ENCODE data around the gene CREB3L2. TPM values are rescaled to one million over a fixed set of nuclear protein-coding genes. Genes with fewer than 3 reads are reported as not detected.
"Not testable (repeated sequence)": the region's sequence is repeated elsewhere in the genome, so short reads cannot be mapped to it uniquely, and the experiment has no call there.

Gene CREB3L2
- total RNA-seq, 1 experiment from 2014 or later = 40.6 TPM

GRCh38 chr7:138014686-138015085 is 12.8 kb upstream of the CREB3L2 start:
- no peak for DNase-seq (ENCODE audit: low read depth)

DNA sequence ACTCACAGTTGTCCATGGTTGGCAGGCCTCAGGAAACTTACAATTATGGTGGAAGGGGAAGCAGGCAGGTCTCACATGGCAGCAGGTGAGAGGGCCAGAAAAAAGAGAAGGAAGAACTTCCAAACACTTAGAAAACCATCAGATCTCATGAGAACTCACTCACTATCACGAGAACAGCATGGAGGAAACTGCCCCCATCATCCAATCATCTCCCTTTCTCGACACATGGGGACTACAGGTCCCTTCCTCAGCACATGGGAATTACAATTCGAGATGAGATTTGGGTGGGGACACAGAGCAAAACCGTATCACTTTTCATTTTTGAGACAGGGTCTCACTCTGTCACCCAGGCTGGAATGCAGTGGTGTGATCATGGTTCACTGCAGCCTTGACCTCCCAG is 12.3 kb upstream of the CREB3L2 start:
- not testable (repeated sequence) for DNase-seq (ENCODE audit: low read depth)

DNA sequence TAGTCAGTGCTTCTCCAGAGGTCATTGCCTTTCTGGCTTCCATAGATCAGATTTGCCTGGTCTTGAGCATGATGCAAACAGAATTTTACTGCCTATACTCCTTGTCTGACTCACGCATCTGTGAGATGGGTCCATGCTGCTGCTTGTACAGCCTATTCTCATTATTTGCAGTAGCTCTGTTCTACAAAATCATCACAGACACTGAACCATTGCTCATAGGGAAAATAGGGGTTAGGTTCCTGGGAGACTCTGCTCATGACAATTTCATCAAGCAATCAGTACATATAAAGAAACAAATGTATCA is 7.4 kb upstream of the CREB3L2 start:
- no peak for DNase-seq (ENCODE audit: low read depth)

DNA sequence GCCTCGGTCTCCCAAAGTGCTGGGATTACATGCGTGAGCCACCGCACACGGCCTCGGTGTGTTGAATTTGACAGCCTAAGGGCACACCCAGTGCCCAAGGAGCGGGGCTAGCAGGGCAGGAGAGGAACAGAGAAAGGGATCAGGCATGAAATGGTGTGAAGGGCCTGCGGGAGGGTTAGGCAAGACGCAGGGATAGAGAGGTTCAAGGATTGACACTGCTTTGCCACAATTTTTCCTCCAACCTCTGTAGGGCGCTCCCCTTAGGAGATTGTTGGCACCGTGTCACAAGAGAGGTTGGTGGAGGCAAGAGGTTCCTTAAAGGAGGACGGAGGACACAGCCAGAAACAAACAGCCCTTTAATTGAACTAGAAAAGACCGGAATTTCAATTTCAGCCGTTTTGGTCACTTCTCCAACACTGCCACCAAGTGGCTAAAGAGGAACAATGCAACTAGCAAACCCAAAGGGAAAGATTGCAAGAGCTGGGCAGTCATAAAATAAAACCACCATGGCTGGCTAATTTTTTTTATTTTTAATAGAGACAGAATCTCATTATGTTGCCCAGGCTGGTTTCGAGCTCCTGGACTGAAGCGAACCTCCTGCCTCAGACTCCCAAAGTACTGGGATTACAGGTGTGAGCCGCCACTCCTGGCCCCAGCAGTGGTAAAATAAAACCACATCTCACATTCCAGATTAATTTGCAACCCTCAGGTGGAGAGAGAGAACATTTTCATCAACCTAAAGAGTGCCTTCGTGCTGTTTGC is 6.9 kb upstream of the CREB3L2 start:
- DNase-seq (ENCODE audit: low read depth) = peak; percentile 80

DNA sequence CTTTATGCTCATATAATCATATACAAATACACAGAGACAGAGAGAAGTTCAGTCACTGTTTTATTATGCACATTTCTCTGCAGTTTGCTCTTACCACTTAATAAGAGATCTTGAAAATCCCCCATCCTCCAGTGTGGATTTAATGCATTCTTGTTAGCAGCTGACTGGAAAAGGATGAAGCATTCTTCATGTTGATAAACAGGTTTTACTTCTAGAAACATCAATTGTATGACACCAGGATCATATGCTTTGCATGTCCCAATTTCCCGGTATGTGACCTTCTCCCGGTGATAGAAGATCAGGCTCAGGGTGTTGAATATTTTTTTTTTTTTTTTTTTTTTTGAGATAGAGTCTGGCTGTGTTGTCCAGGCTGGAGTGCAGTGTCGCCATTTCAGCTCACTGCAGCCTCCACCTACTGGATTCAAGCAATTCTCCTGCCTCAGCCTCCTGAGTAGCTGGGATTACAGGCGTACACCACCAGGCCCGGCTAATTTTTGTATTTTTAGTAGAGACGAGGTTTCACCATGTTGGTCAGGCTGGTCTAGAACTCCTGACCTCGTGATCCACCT is 6.2 kb upstream of the CREB3L2 start:
- no peak for DNase-seq (ENCODE audit: low read depth)

DNA sequence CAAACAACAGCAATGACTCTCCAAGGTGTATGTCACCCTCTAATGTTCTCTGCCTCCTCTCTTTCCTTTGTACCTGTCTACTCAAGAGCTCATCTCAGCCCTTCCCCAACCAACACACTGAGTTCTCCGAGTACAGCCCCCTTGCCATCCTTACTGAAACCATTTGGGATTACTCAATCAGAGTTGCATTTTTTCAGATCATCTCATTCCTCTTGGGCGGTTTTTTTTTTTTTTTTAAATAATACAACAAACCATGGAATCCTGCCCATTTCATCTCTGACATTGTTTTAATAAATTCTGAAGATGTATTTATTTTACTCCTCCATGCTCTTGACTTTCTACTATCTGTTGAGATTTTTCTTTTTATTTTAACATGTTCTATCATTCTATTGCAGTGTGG is 4.2 kb upstream of the CREB3L2 start:
- no peak for DNase-seq (ENCODE audit: low read depth)

- no peak for DNase-seq (ENCODE audit: low read depth)
These were observed 3.0 kb upstream of the CREB3L2 start for GRCh38 chr7:138004936-138005335.

- no peak for DNase-seq (ENCODE audit: low read depth)
These were observed 2.2 kb upstream of the CREB3L2 start for GRCh38 chr7:138004046-138004445.

GRCh38 chr7:138002828-138003189 is 923 bp upstream of the CREB3L2 start:
- DNase-seq (ENCODE audit: low read depth) = no peak

- peak; percentile 100 for DNase-seq (ENCODE audit: low read depth)
These were observed 376 bp upstream of the CREB3L2 start for GRCh38 chr7:138002096-138002827.

DNA sequence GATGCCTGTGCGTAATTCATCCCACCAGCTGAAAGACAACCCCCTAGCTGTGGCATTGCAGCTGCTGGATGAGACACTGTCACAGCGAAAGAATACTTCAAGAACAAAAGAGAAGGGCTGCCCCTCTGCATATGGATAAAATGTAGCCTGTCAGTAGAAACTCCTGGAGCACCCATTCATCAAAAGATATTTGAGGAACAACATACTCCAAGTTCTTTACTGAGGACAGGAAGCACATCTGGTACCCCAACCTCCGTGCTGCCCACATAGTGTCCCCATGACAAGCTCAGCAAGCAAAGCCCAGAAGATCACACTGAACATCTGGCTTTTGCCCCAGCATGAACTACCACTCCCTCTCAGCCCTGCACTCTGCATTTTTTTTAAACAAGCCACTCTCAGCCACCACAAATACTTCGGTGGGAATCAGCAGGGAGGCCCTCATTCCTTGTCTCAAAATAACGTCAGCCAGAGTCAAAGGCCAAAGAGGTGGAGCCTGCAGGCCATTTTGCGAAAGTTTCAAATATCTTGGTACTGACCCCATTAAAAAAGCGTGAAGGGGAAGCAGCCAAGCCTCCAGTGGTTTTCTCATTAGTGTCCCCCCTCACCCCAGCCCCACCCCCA is 1.7 kb downstream of the CREB3L2 start:
- DNase-seq (ENCODE audit: low read depth) = peak; percentile 96

DNA sequence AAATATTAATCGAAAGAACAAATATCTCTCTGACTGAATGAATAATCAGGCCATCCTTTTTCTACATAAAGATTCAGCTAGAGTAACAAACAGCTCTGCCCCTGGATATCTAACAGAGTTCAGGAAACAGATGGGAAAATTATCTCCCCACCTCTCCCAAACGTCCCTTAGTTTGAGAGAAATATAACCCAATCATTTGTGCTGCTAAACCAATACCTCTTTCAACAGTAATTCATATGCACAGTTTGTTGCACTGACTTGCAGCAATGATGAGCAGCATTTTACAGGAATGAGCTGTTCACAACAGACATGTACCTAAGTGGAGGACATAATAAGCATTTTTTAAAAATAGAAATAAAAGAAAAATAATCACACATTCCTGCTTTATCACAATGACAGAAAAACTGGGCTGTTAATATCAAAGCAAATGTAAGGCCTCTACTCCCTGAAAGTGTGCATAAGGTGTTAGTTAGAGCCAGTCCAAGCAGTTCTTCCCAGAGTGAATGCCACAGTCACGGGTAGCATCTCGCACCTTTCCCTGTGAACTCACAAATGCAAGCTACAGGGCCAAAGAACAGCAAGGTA is 2.3 kb downstream of the CREB3L2 start:
- no peak for DNase-seq (ENCODE audit: low read depth)

DNA sequence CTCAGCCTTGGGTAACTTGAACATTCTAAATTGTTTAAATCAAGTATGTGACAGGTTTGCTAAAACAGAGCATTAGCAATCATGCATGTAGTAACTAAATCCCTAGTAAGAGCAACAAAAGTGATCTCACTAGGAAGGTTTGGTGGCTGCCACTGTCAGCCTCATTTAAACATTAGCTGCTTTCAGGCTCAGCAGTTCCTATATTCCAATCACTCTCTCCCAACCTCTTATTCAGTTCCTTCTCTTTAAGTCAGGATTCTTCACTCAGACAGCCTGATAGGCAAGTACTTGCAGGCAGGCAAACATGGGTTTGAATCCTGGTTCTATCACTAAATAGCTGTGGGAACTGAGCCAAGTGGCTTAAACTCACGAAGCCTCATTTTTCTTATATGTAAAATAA is 3.6 kb downstream of the CREB3L2 start:
- DNase-seq (ENCODE audit: low read depth) = no peak

DNA sequence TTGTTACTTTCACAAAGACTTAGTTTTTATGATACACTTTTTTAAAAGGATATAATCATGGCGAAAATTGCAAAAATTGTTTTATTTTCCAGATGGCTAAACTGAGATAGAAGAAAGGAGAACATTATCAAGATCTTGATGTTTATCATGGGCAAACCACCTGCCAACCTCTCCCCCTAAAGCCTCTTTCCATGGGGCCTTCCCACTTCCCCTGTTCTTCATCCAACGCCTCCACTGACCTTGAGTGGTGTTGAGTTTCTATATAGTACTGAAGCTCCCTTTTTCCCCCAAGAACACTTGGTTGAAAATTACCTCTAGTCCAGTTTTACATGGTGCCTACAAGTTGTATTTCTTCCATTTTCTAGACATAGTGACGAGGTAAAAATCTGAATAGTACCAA is 5.0 kb downstream of the CREB3L2 start:
- DNase-seq (ENCODE audit: low read depth) = no peak

GRCh38 chr7:137996386-137996851 is 5.5 kb downstream of the CREB3L2 start:
- peak; percentile 66 for DNase-seq (ENCODE audit: low read depth)

- DNase-seq (ENCODE audit: low read depth) = no peak
These were observed 7.7 kb downstream of the CREB3L2 start for GRCh38 chr7:137994216-137994615.

DNA sequence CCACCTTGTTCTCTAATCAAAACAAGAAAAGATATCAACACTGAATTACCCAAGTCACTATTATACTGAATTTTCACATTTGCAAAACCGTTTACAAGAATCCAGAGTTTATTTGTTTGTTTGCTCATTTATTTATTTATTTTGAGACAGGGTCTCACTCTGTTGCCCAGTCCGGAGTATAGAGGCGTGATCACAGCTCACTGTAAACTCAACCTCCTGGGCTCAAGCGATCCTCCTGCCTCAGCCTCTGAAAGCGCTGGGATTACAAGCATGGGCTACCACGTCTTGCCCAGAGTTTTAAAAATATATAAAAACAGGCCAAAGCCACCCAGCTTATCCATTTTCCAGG is 8.5 kb downstream of the CREB3L2 start:
- DNase-seq (ENCODE audit: low read depth) = no peak

DNA sequence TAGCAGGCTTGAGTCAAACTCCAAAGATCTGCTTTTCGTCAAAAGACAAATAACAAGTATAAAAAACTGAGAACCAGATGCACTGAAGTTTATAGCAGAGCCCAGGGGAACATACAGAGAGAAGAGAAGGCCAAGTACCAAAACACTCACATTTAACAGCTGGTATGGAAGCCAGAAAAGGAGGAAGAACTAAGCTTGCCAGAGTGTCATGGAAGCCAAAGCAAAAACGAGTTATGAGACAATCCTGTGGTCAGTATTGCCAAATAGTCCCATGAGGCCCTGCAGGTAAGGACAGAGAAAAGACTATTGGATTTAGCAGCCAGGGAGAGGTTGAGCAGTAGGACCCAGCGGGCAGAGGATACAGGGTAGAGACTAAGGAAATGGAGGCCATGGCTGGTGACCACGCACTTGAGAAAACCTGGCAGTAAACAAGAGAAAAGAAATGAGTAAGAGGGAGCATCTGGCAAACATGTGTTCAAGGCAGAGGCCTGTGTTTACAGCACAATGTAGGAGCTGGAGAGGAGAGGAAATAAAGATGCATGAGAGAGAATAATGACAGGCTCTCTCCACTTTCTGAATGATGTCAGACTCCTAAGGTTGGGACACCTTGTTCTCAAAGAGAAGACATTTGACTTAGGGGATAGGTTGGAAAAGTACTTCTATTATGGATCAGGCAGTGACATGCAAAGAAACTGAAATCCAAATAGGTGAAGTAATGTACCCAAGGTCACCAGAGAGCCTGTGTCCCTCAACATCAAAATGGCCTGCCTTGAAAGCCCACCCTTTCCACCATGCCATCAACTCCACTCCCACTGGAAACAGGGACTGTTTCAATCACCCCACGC is 9.1 kb downstream of the CREB3L2 start:
- DNase-seq (ENCODE audit: low read depth) = peak; percentile 96

- DNase-seq (ENCODE audit: low read depth) = peak; percentile 99
These were observed 9.8 kb downstream of the CREB3L2 start for GRCh38 chr7:137992104-137992549.

- DNase-seq (ENCODE audit: low read depth) = peak; percentile 96
These were observed 11.5 kb downstream of the CREB3L2 start for GRCh38 chr7:137990251-137990941.

DNA sequence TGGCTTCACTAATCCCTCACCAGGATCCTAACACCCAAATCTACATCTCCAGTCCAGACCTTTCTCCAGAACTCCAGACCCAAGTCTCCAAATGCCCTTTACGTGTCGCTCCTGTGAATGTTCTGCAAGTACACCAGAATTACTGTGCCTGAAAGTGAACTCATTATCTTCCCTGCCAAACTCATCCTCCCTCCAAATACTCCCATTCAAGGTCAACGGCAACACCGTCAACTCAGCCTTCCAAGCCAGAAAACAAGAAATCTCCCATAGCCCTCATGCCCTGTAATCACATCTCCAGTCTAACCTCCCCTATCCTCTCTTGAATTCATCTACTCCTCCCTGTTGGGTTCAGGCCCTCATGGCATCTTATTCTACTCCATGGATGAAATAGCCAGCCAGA is 12.3 kb downstream of the CREB3L2 start:
- no peak for DNase-seq (ENCODE audit: low read depth)
